Gastroesophageal sphincter (tissue), 4 donors: ENCODE results near the gene FAXC. TPM values are rescaled to one million over a fixed set of nuclear protein-coding genes. Genes with fewer than 3 reads are reported as not detected.

Experiments
- ATAC-seq: fragments of 150-250 bp; one replicate; pipeline ENCODE4 v1.9.1; 2016; ENCODE audit warnings: mild to moderate bottlenecking, moderate library complexity
- H3K27ac ChIP-seq, 4 donors: fragments of 200-600 bp; sonication (generic) in 3 of 4; 1 replicate in 3 of 4; 2 replicates in 1 of 4; pipeline ENCODE4 v1.5.1; 2016 to 2019
- H3K27me3 ChIP-seq: fragments of 200-600 bp; sonication (generic); one replicate; pipeline ENCODE4 v1.5.1; 2019
- H3K36me3 ChIP-seq, 2 donors: fragments of 200-600 bp; sonication (generic); one replicate each; pipeline ENCODE4 v1.5.1; 2019; ENCODE audit warnings: control low read depth in 1 of 2
- H3K4me1 ChIP-seq, 3 donors: fragments of 200-600 bp; sonication (generic); 1 replicate in 2 of 3; 2 replicates in 1 of 3; pipeline ENCODE4 v1.5.1; 2016 to 2019; ENCODE audit warnings: control low read depth in 2 of 3
- H3K4me3 ChIP-seq, 2 donors: fragments of 200-600 bp; sonication (generic); one replicate each; pipeline ENCODE4 v1.5.1; 2019; ENCODE audit warnings: mild to moderate bottlenecking in 1 of 2, moderate library complexity in 1 of 2
- H3K9me3 ChIP-seq, 3 donors: fragments of 200-600 bp; sonication (generic); one replicate each; pipeline ENCODE4 v1.5.1; 2017 to 2019; ENCODE audit warnings: control low read depth in 2 of 3
- CTCF ChIP-seq, 4 experiments: fragments of 200-600 bp in 2 of 4; fragments of 450-650 bp in 2 of 4; sonication (generic) in 1 of 4; IDR thresholded peaks; one replicate each; pipeline ENCODE4 v1.5.1; 2017 to 2019; ENCODE audit warnings: antibody characterized with exemption in 4 of 4, mild to moderate bottlenecking in 2 of 4, moderate library complexity in 2 of 4
- EP300 ChIP-seq: sonication (generic); formaldehyde crosslinking; IDR thresholded peaks from one replicate; pipeline ENCODE4 v1.6.1; 2017; ENCODE audit warnings: antibody characterized with exemption, mild to moderate bottlenecking
- POLR2A ChIP-seq, 2 donors: fragments of 450-650 bp; IDR thresholded peaks; one replicate each; pipeline ENCODE4 v1.6.1; 2017; ENCODE audit warnings: antibody characterized with exemption in 2 of 2, mild to moderate bottlenecking in 2 of 2, moderate library complexity in 1 of 2
- POLR2AphosphoS5 ChIP-seq: sonication (generic); formaldehyde crosslinking; IDR thresholded peaks from one replicate; pipeline ENCODE4 v1.6.1; 2017; ENCODE audit warnings: antibody characterized with exemption
- WGBS, 2 donors: methylation state at CpG; one replicate each; pipeline ENCODE4 v1.1.5; 2018; ENCODE audit warnings: low coverage in 1 of 2; 5-methylcytosine and 5-hydroxymethylcytosine counted together
- total RNA-seq, 4 donors: library from RNA; depleted of rRNA; stranded (reverse); fragments of >200 nt; gene quantifications; one replicate each; pipeline ENCODE4 v1.1.0, GENCODE V29; 2016

The FAXC gene
- total RNA-seq, 4 donors from 2014 or later: 18.4 to 48.4 (median 22.6) TPM

DNA sequence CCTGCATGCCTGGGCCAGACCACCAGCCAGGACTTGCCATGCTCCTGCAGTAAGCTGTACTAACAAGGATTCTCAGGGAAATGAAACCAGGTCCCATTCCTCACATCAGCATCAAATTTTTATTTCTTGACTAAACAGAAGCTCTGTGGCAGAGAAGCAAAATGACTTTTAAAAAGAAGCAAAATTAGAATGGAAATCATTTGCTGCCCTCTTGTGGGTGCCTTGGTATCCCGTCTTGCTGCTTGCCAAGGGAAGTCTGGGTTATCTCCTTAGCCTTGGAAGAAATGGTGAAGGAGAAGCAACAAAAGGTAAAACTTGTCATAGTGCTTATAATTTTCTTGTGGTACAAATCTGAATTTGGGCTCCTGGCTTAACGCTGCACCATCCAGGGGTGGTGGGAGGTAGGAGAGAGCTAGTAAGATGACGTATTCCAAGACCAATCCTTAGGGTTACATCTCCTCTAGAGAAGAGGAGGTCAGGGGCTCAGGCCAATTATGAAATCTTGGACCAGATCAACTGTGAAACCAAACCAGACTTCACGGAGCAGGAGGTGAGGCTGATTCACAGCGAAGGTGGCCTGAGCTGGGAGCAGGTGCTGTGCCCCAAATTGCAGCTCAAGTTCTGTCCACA, 107.5 kb downstream of the FAXC start:
- H3K27ac ChIP-seq: no peak overlapping the region
- H3K27me3 ChIP-seq: peaks cover 4% of the 10 kb centered on the region
- H3K4me3 ChIP-seq: no peak overlapping the region
- no peak for ATAC-seq
- no peaks in the 10 kb centered on the region for H3K4me1 ChIP-seq
- H3K9me3 ChIP-seq: no peaks in the 10 kb centered on the region
- TF ChIP-seq CTCF (IDR thresholded peaks at IDR 0.05) (peak in 1 of 4 experiments; percentile 19), POLR2AphosphoS5 (no peak), EP300 (no peak)
- 0 to 25% methylated on average over 1 of the region's 5 CpGs for WGBS, 2 donors
- H3K36me3 ChIP-seq: no peaks in the 10 kb centered on the region

DNA sequence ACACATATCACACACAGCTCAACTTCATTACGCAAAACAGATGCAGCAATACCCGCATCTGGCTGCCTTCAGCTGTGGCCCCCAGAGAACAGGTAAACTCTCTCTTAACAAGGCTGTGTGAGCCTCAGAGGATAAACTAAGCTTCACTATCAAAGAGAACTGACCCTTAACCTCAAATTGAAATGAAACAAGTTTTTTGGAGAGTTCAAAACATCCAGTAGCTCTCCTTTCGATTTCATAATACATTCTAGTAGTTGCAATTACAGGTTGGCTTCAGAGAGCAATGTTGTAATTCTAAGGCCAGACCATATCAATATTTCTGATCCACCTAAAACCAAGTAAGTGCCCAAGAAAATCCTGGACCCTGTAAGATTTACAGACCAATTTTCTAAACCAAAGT, 113.5 kb downstream of the FAXC start:
- no peak overlapping the region for H3K27ac ChIP-seq
- 53 to 67% methylated on average over 1 to 3 of the region's 3 CpGs for WGBS, 2 donors
- no peaks in the 10 kb centered on the region for H3K9me3 ChIP-seq
- no peaks in the 10 kb centered on the region for H3K36me3 ChIP-seq
- no peak for ATAC-seq
- H3K4me3 ChIP-seq: no peak overlapping the region
- peaks cover 38% of the 10 kb centered on the region for H3K27me3 ChIP-seq
- TF ChIP-seq POLR2A (IDR thresholded peaks at IDR 0.05) (no peak), CTCF (IDR thresholded peaks at IDR 0.05) (no peak), EP300 (no peak), POLR2AphosphoS5 (no peak)
- no peaks in the 10 kb centered on the region for H3K4me1 ChIP-seq

- TF ChIP-seq POLR2A (IDR thresholded peaks at IDR 0.05): no peak
- TF ChIP-seq CTCF (IDR thresholded peaks at IDR 0.05): no peak
- no peak for TF ChIP-seq EP300
- no peak for TF ChIP-seq POLR2AphosphoS5
- ATAC-seq: no peak
- Histone ChIP-seq H3K27me3 (peaks cover 36% of the 10 kb centered on the region), H3K4me3 (no peak overlapping the region), H3K4me1 (no peaks in the 10 kb centered on the region), H3K36me3 (no peaks in the 10 kb centered on the region), H3K9me3 (no peaks in the 10 kb centered on the region), H3K27ac (no peak overlapping the region)
- 79 to 85% methylated on average over 4 of the region's 4 CpGs for WGBS, 2 donors
These were observed 116.3 kb downstream of the FAXC start for GRCh38 chr6:99233219-99233618.

GRCh38 chr6:99232056-99232455, 117.4 kb downstream of the FAXC start:
- TF ChIP-seq POLR2AphosphoS5: no peak
- no peak for TF ChIP-seq EP300
- no peak for TF ChIP-seq POLR2A (IDR thresholded peaks at IDR 0.05)
- TF ChIP-seq CTCF (IDR thresholded peaks at IDR 0.05): no peak

DNA sequence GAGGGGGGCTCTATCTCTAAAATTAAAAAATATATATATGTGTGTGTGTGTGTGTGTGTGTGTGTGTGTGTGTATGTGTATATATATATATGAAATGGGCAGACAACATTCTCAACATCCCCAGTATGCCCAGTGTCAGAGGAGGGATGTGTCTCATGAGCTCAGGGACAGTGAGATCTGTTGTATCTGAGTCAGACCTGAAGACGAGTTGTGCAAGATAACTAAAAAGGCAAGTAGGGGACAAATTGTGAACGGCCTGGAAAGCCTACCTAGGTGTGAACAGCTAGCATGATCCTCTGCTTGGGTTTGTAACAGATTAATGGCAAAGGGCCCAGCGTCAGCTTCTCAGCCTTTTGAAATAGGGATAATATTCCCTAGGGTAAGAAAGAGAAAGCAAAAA, 124.3 kb downstream of the FAXC start:
- H3K4me3 ChIP-seq: no peak overlapping the region
- 58 to 80% methylated on average over 3 of the region's 3 CpGs for WGBS, 2 donors
- no peaks in the 10 kb centered on the region for H3K9me3 ChIP-seq
- no peak for TF ChIP-seq CTCF (IDR thresholded peaks at IDR 0.05)
- no peak for TF ChIP-seq POLR2AphosphoS5
- TF ChIP-seq POLR2A (IDR thresholded peaks at IDR 0.05): no peak
- TF ChIP-seq EP300: no peak
- no peak overlapping the region for H3K27ac ChIP-seq
- ATAC-seq: no peak
- H3K36me3 ChIP-seq: no peaks in the 10 kb centered on the region
- H3K4me1 ChIP-seq: no peaks in the 10 kb centered on the region
- H3K27me3 ChIP-seq: peaks cover 8% of the 10 kb centered on the region

More at GRCh38 chr6:99232056-99232455, 117.4 kb downstream of the FAXC start:
- H3K4me1 ChIP-seq: no peaks in the 10 kb centered on the region
- H3K4me3 ChIP-seq: no peak overlapping the region
- H3K36me3 ChIP-seq: no peaks in the 10 kb centered on the region
- H3K9me3 ChIP-seq: no peaks in the 10 kb centered on the region
- WGBS, 2 donors: 52 to 63% methylated on average over 4 to 8 of the region's 8 CpGs
- no peak for ATAC-seq
- peaks cover 35% of the 10 kb centered on the region for H3K27me3 ChIP-seq
- H3K27ac ChIP-seq: no peak overlapping the region
